IPS-20b (cell line): ENCODE measurements around the gene TLR6.

Experiments used
- H3K27ac ChIP-seq: one replicate; pipeline ENCODE4 v1.5.1; 2013; ENCODE audit warnings: low read length
- H3K27me3 ChIP-seq: 2 replicates; pipeline ENCODE4 v1.6.1; 2013; ENCODE audit warnings: mild to moderate bottlenecking, low read length, inconsistent platforms; ENCODE audit not compliant: insufficient read depth
- H3K36me3 ChIP-seq: 2 replicates; pipeline ENCODE4 v1.6.1; 2013; ENCODE audit warnings: low read depth, mild to moderate bottlenecking, inconsistent platforms, low read length, moderate library complexity; ENCODE audit not compliant: insufficient read depth
- H3K4me1 ChIP-seq: 2 replicates; pipeline ENCODE4 v1.6.1; 2013; ENCODE audit warnings: mild to moderate bottlenecking, control low read depth, inconsistent platforms, low read length, moderate library complexity; ENCODE audit not compliant: insufficient read depth
- H3K4me3 ChIP-seq: 2 replicates; pipeline ENCODE4 v1.5.1; 2013; ENCODE audit warnings: mild to moderate bottlenecking, low read length, inconsistent platforms
- H3K9ac ChIP-seq: 2 replicates; pipeline ENCODE4 v1.6.1; 2013; ENCODE audit warnings: low read depth, mild to moderate bottlenecking, inconsistent platforms, low read length, moderate library complexity
- H3K9me3 ChIP-seq: 2 replicates; pipeline ENCODE4 v1.6.1; 2013; ENCODE audit warnings: mild to moderate bottlenecking, low read depth, low read length, inconsistent platforms; ENCODE audit not compliant: insufficient read depth

TLR6 gene

DNA sequence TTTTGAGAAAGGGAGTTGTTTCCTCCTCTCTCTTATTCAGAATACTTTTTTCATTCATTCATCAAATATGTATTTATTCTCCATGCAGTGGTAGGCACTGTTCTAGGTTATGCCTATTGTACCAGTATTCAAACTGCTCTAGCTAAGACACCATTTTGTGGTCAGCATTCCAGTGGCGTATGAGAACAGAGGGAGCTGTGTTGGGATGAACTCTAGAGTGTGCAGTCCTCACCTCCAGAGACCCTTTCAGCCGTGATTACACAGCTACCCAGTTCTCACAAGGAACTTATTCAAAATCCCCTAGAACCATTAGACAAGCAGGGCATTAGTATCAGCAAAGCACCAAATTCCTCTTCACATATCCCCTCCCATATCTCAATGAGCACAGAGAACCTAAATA, 56.3 kb downstream of the TLR6 start:
- no peaks in the 10 kb centered on the region for H3K27me3 ChIP-seq
- no peak overlapping the region for H3K27ac ChIP-seq
- H3K36me3 ChIP-seq, result no peaks in the 10 kb centered on the region
- no peak overlapping the region for H3K9ac ChIP-seq
- no peak overlapping the region for H3K4me3 ChIP-seq
- no peaks in the 10 kb centered on the region for H3K4me1 ChIP-seq
- H3K9me3 ChIP-seq, result peaks cover 15% of the 10 kb centered on the region; the same call in 1 of the 2 replicates

DNA sequence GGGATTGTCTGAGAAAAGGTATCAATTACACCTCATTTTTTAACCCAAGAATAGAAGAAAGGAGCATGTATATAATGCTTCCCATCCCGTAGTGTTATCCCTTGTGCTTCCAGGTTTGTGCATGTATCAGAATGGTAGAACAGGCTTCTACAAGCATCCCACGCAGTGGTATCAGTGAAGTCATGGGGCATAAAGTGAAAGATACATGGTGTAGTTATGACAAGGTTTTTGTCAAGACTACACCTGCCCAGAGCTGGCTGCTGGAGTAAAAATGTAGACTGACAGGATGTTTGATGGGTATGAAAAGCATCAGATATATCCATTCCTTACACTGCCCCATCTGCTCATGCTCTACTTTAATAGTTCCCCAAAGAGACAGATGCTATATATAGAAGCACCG, 61.5 kb downstream of the TLR6 start:
- Histone ChIP-seq H3K4me1 (no peaks in the 10 kb centered on the region), H3K9ac (no peak overlapping the region), H3K27ac (no peak overlapping the region), H3K27me3 (no peaks in the 10 kb centered on the region), H3K9me3 (no peaks in the 10 kb centered on the region), H3K36me3 (no peaks in the 10 kb centered on the region), H3K4me3 (no peak overlapping the region)

DNA sequence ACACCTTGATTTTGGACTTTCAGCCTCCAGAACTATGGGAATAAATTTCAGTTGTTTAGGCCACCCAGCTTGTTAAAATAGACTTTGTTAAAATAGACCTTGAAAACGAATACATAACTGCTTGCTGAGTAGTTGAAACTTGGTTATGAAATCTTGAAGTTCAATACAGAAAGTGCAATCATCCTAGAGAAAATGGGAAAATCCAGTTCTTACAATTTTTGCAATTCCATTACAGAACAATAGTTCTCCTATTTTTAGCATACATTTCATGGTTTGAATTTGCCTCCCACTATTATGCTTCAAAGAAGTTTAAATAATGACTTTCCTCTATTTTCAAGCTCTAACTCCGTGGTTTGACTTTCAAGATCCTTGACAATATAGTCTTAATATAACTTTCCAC, 62.6 kb downstream of the TLR6 start:
- Histone ChIP-seq H3K27ac (no peak overlapping the region), H3K9ac (no peak overlapping the region), H3K4me3 (no peak overlapping the region), H3K27me3 (no peaks in the 10 kb centered on the region), H3K4me1 (no peaks in the 10 kb centered on the region), H3K36me3 (no peaks in the 10 kb centered on the region), H3K9me3 (no peaks in the 10 kb centered on the region)

DNA sequence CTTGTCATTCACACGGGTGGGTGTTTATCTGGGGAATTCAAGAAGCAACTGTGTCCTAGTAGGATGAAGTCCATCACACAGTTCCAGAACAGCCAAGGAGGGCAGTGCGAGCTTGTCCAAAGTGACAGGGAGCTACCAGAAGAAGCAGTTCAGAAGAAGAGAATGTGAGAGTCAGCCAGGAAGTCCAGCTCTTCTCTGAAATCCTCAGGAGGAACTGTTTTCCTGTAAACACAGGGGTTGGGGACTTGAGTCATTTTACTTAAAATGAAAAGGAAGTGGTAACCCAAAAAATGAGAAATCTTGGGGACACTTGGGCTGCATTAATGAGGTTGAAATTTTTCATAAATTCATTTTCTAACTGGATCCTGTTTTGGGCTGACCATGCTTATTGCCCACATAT, 65.6 kb downstream of the TLR6 start:
- Histone ChIP-seq H3K9ac (no peak overlapping the region), H3K4me1 (no peaks in the 10 kb centered on the region)

DNA sequence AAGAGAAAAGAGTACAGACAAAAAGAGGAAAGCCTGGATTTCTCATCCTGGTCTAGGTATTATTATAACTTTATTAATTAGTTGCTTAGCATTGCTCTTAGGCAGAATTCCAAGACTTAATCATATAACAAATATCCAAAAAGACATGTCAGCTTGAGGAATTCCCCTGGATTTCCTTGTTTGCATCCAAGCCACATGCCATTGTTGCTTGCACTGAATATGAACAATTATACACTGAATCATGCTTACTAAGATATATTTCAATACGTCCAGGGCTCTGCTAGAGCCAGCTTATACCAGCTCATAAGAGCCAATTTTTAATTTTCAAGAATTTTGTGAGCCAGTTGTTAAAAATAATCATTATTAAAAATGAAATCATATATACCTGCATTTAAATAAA, 68.3 kb downstream of the TLR6 start:
- H3K9ac ChIP-seq, result no peak overlapping the region
- H3K4me3 ChIP-seq, result no peak overlapping the region
- no peaks in the 10 kb centered on the region for H3K27me3 ChIP-seq
- no peak overlapping the region for H3K27ac ChIP-seq
- no peaks in the 10 kb centered on the region for H3K4me1 ChIP-seq
- no peaks in the 10 kb centered on the region for H3K9me3 ChIP-seq
- H3K36me3 ChIP-seq, result no peaks in the 10 kb centered on the region

More for the DNA sequence above, 65.6 kb downstream of the TLR6 start:
- Histone ChIP-seq H3K36me3 (no peaks in the 10 kb centered on the region), H3K27me3 (no peaks in the 10 kb centered on the region), H3K27ac (no peak overlapping the region), H3K4me3 (no peak overlapping the region), H3K9me3 (no peaks in the 10 kb centered on the region)

DNA sequence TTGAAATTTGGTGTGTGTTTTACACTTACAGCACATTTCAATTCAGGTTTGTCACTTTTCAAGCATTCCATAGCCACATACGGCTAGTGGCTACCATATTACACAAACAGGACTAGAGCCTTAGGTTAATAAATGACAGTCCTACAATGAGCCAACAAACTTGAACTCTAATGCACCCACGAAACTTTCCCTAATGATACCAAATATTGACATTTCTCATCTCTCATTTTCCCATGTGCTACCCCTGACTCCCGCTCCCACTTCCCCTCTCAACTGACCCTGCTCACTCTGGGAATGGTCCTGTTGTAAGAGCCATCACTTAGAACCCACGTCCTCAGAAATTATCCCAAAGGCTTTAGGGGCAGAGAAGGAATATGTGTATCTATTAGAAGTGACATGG, 68.9 kb downstream of the TLR6 start:
- H3K9me3 ChIP-seq, result no peaks in the 10 kb centered on the region
- no peak overlapping the region for H3K4me3 ChIP-seq
- no peak overlapping the region for H3K27ac ChIP-seq
- H3K9ac ChIP-seq, result no peak overlapping the region
- H3K36me3 ChIP-seq, result no peaks in the 10 kb centered on the region
- H3K27me3 ChIP-seq, result no peaks in the 10 kb centered on the region
- no peaks in the 10 kb centered on the region for H3K4me1 ChIP-seq

DNA sequence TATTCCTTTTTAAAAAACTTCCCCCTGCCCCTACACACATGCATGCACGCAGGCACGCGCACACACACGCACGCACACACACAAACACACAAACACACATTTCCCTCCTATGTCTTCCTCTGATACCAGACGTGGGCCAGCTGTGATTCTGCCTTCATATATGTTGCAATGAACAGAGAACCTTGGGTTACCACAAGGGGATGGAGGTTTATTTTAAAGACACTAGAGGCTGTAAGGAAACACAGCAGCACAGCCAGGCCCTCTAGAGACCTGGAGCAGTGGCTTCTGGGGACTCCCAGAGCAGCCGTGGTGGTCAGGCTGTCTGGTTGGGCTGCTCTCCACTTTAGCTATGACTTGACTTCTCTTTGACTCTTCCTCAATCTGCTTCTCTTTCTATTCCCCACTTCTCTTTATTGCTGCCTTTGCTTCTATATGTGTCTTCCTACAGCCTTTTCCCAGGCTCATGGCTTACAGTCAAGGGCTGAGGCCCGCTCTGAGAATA, 70.7 kb downstream of the TLR6 start:
- no peaks in the 10 kb centered on the region for H3K27me3 ChIP-seq
- no peak overlapping the region for H3K27ac ChIP-seq
- no peak overlapping the region for H3K9ac ChIP-seq
- H3K36me3 ChIP-seq, result no peaks in the 10 kb centered on the region
- H3K4me3 ChIP-seq, result no peak overlapping the region
- H3K9me3 ChIP-seq, result no peaks in the 10 kb centered on the region
- H3K4me1 ChIP-seq, result no peaks in the 10 kb centered on the region

DNA sequence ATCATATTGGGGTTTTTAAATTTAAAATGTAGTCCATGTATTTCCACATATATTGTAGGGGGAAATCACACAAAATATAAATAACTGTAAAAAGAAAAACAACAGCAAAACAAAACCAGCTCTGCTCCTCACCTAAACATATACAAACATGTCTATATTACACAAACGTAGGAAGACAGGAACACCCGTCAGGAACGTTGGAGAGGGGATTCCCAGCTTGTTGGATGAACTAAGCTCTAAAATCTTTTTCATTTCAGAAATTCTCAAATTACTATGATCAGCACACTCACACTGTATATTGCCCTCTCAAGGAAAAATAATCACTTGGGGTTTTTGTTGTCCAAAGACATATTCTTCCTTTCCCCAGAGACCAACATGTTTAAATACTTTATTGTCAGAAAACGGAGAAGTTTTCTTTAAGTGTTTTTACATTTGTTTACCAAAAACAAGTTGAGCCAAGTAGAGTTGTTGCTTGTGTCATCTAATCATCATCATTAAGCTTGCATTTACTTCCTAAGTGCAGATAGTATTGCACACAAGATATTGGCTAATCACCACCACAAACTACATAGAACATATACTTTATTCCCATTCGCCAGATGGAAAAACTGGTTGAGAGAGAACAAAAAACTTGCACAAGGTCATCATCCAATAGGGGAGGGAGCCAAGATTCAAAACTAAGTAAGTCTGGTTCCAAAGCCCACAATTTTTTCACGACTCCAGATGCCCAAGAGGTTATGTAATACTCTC, 71.4 kb downstream of the TLR6 start:
- Histone ChIP-seq H3K36me3 (no peaks in the 10 kb centered on the region), H3K27ac (no peak overlapping the region), H3K4me3 (no peak overlapping the region), H3K4me1 (no peaks in the 10 kb centered on the region), H3K9ac (no peak overlapping the region), H3K9me3 (no peaks in the 10 kb centered on the region), H3K27me3 (no peaks in the 10 kb centered on the region)

DNA sequence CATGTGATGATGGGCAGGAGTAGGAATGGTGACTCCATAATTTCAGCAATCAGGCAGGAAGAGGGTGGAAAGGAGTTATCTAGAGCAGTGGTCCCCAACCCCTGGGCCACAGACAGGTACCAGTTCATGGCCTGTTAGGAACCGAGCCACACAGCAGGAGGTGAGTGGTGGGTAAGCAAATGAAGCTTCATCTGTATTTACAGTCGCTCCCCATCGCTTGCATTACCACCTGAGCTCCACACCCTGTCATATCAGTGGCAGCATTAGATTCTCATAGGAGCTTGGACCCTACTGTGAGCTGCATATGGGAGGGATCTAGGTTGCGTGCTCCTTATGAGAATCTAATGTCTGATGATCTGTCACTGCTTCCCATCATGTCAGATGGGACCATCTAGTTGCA, 72.5 kb downstream of the TLR6 start:
- Histone ChIP-seq H3K27me3 (no peaks in the 10 kb centered on the region), H3K9ac (no peak overlapping the region), H3K4me1 (no peaks in the 10 kb centered on the region), H3K9me3 (no peaks in the 10 kb centered on the region), H3K27ac (no peak overlapping the region), H3K4me3 (no peak overlapping the region), H3K36me3 (no peaks in the 10 kb centered on the region)

DNA sequence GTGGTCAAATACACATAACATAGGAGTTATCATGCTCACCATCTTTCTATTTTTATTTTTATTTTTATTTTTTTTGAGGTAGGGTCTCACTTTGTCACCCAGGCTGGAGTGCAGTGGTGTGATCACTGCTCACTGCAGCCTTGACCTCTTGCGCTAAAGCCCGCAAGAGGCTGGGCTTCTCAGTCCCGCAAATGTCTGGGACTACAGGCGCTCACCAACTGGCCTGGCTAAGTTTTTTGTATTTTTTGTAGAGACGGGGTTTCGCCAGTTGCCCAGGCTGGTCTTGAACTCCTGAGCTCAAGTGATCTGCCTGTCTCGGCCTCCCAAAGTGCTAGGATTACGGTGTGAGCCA, 73.5 kb downstream of the TLR6 start:
- Histone ChIP-seq H3K9ac (no peak overlapping the region), H3K27ac (no peak overlapping the region), H3K27me3 (no peaks in the 10 kb centered on the region), H3K4me3 (no peak overlapping the region), H3K4me1 (no peaks in the 10 kb centered on the region), H3K36me3 (no peaks in the 10 kb centered on the region), H3K9me3 (no peaks in the 10 kb centered on the region)

DNA sequence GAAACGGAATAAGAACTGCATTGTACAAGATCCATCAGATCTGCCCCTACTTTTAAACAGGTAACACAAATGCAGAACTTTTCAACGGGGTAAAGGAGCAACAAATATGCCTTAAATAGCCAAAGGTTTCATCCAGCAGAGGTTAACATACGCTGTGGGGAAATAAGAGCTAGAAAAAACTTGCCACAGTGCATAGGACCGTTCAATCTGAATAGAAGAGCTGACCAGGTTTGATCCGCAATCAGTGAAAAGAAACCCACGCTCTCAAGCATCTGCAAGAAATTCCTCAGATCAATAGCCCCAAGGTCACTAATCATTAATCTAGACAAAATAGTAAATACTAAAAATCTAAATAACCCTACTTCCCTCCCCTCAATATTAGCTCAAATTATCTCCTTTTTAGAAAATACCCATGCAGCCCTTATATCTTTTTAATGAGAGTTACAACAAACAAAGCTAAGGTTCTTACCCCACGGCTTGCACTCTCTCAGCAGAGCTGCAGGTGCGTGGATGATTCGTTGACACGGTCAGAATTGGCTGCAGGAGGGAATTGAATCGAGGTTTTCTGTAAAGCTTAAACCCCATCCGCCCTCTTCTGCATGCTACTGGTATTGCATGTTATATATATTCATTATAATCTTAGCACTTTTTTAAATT, 74.0 kb downstream of the TLR6 start, which contains the start of gene TLR10:
TSS of gene TLR10 (minus strand) at position 539 of the 657 bp plus-strand sequence. CDS start 7,400 bp downstream, outside the sequence.
- H3K4me1 ChIP-seq, result no peaks in the 10 kb centered on the region
- no peaks in the 10 kb centered on the region for H3K27me3 ChIP-seq
- no peak within 1 kb of the TSS for H3K9ac ChIP-seq
- no peak within 1 kb of the TSS for H3K4me3 ChIP-seq
- no peak within 1 kb of the TSS for H3K27ac ChIP-seq
- H3K9me3 ChIP-seq, result no peaks in the 10 kb centered on the region
- H3K36me3 ChIP-seq, result no peaks in the 10 kb centered on the region

DNA sequence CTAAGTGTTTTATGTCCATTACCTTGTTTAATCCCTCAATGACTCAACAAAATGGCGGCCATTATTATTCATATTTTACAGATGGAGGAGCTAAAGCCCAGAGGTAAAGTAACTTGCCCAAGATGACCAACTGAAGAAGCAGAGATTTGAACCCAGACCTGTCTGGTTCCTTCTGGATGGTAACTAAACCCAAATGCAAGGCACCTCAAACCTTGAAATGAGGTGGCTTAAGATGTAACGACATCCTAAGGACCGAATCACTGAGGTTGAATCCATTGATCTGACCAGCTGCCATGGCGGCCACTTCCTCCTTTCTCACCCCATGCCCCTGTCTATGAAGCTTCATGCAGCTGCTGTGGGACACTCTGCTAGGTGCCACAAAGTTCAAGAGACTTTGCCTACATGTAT, 74.8 kb downstream of the TLR6 start:
- Histone ChIP-seq H3K27ac (no peak overlapping the region), H3K9me3 (no peaks in the 10 kb centered on the region), H3K36me3 (no peaks in the 10 kb centered on the region), H3K4me3 (no peak overlapping the region), H3K27me3 (no peaks in the 10 kb centered on the region), H3K9ac (no peak overlapping the region), H3K4me1 (no peaks in the 10 kb centered on the region)
